ELF-1 (cell line): ENCODE results near the gene RASL12.
A peak's percentile ranks its signal among the peaks of the same experiment; 100 is the strongest.
"Not testable (repeated sequence)": the region's sequence is repeated elsewhere in the genome, so short reads cannot be mapped to it uniquely, and the experiment has no call there.

ENCODE experiments used
- DNase-seq: peaks from one replicate; pipeline ENCODE4 v3.0.0-alpha.2; 2016; ENCODE audit warnings: low read depth, low spot score

RASL12 gene

GRCh38 chr15:65028921-65029735 is 38.7 kb downstream of the RASL12 start, which contains the start of gene MTFMT:
Gene MTFMT (minus strand): TSS chr15:65029639. CDS start chr15:65029613, 26 bp downstream.
- DNase-seq, result peak; percentile 80

- DNase-seq, result no peak
Measured at GRCh38 chr15:65028338-65028737, 39.5 kb downstream of the RASL12 start.

GRCh38 chr15:65027593-65027992 is 40.2 kb downstream of the RASL12 start:
- no peak for DNase-seq

GRCh38 chr15:65026756-65027155 is 41.0 kb downstream of the RASL12 start:
- no peak for DNase-seq

GRCh38 chr15:65021488-65021887 is 46.3 kb downstream of the RASL12 start:
- no peak for DNase-seq

- DNase-seq, result no peak
Measured at GRCh38 chr15:65020419-65020818, 47.4 kb downstream of the RASL12 start.

- DNase-seq, result not testable (repeated sequence)
Measured at GRCh38 chr15:65011198-65011597, 56.6 kb downstream of the RASL12 start.

GRCh38 chr15:65008983-65009382 is 58.8 kb downstream of the RASL12 start:
- DNase-seq, result no peak

- peak; percentile 14 for DNase-seq
Measured at GRCh38 chr15:65006876-65007275, 60.9 kb downstream of the RASL12 start.

- no peak for DNase-seq
Measured at GRCh38 chr15:65004993-65005392, 62.8 kb downstream of the RASL12 start.
